ENCODE measurements around the gene UBE2A. TPM values are rescaled to one million over a fixed set of nuclear protein-coding genes. Genes with fewer than 3 reads are reported as not detected.
A peak's percentile ranks its signal among the peaks of the same experiment; 100 is the strongest.

UBE2A gene
- total and polyA plus RNA-seq, 2 of the 13 experiments (the other 11 are each of a cell fraction or from before 2014, with no cell fraction given): 17.0 to 30.5 TPM

- no peak for TF ChIP-seq ZBED4 (CRISPR knock-in tag; IDR thresholded peaks at IDR 0.05; ENCODE audit: borderline replicate concordance)
- no peak for TF ChIP-seq ZNF780A (CRISPR knock-in tag; IDR thresholded peaks at IDR 0.05)
- peak; percentile 74 for TF ChIP-seq DRAP1 (CRISPR knock-in tag; IDR thresholded peaks at IDR 0.05)
- TF ChIP-seq POLR2G (IDR thresholded peaks at IDR 0.05; ENCODE audit: low read depth, low read length): peak; percentile 92
- TF ChIP-seq ZNF777 (CRISPR knock-in tag; IDR thresholded peaks at IDR 0.05): peak; percentile 50
- peak; percentile 13; the same call in 1 of the 2 replicates for TF ChIP-seq FOXA3 (CRISPR knock-in tag; IDR thresholded peaks at IDR 0.05)
- TF ChIP-seq ZNF354B (CRISPR knock-in tag; IDR thresholded peaks at IDR 0.05): no peak
- 0 out of 2 replicates have a peak, but pooled peaks have one; percentile 31 for TF ChIP-seq KMT2B (CRISPR knock-in tag; IDR thresholded peaks at IDR 0.05)
- no peak for TF ChIP-seq ZMAT3 (CRISPR knock-in tag; conservative IDR thresholded peaks at IDR 0.05)
- no peak for TF ChIP-seq ATF5 (CRISPR knock-in tag; IDR thresholded peaks at IDR 0.05; ENCODE audit: low read depth)
- TF ChIP-seq KLF9 (CRISPR knock-in tag; IDR thresholded peaks at IDR 0.05; ENCODE audit: low read depth): no peak
- no peak; the same call in 1 of the 2 replicates for TF ChIP-seq ARHGAP35 (CRISPR knock-in tag; IDR thresholded peaks at IDR 0.05; ENCODE audit: borderline replicate concordance)
- 0 out of 2 replicates have a peak, but pooled peaks have one; percentile 41 for TF ChIP-seq ZNF446 (CRISPR knock-in tag; IDR thresholded peaks at IDR 0.05)
- peak; percentile 29; the same call in 1 of the 2 replicates for TF ChIP-seq ARID5B (CRISPR knock-in tag; IDR thresholded peaks at IDR 0.05)
- TF ChIP-seq RBM39 (IDR thresholded peaks at IDR 0.05; ENCODE audit: low read depth, low read length, poor library complexity, severe bottlenecking): peak; percentile 63
- no peak for TF ChIP-seq ATRX (CRISPR knock-in tag; IDR thresholded peaks at IDR 0.05; ENCODE audit: borderline replicate concordance)
- TF ChIP-seq HNRNPH1 (optimal IDR thresholded peaks at IDR 0.05; ENCODE audit: low read depth, low read length): no peak
- TF ChIP-seq MZF1 (CRISPR knock-in tag; IDR thresholded peaks at IDR 0.05; ENCODE audit: borderline replicate concordance): no peak
- TF ChIP-seq GATAD2A (CRISPR knock-in tag; IDR thresholded peaks at IDR 0.05): 0 out of 2 replicates have a peak, but pooled peaks have one; percentile 10
Observed at GRCh38 chrX:119574394-119575266, at the start of gene UBE2A (continued).

Data from HepG2 (cell line).